GM18502 (cell line): ENCODE results near the gene NDUFAB1.
"Not testable (repeated sequence)": the region's sequence is repeated elsewhere in the genome, so short reads cannot be mapped to it uniquely, and the experiment has no call there.

ENCODE experiments used
- ATAC-seq: cut with Tn5 transposase; IDR thresholded peaks from one replicate; pipeline ENCODE4 v1.9.1; 2021; ENCODE audit warnings: mild to moderate bottlenecking; ENCODE audit not compliant: unreplicated experiment, poor library complexity

Gene NDUFAB1

DNA sequence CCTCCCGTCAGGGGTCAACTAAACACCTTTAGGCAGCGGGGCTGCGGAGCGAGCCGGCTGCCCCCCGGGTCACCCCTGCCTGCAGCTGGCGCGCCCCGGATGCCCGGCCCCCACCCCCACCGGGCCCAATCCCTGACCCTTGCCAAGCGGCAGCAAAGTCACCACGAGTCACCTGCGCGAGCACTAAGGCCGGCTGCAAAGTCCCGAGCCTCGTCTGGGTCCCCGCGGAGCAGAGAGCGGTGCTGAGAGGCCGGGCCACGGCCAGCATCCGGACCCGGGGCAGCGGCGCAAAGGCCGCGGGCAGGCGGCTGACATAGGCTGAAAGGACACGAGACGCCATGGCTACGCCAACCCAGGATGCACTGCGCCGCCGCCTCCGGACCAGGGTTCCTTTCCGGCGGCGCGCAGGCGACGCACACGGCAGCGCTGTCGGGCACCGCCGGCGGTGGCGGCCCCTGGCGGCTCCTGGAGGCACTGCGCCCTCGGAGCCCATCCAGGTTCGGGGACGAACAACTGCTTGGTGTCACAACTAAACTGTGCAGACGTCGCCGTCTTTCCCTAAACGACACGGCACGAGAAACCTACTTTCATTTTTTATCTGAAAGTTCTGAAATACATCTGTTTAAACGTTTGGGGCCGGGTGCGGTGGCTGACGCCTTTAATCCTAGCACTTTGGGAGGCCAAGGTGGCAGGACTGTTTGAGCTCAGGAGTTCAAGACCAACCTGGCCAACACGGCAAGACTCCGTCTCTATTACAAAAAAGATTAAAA is at the start of gene NDUFAB1:
TSS of gene NDUFAB1 (minus strand) at position 366 of the 770 bp plus-strand sequence. CDS start at position 340, 26 bp downstream.
- peak; percentile 91 for ATAC-seq

DNA sequence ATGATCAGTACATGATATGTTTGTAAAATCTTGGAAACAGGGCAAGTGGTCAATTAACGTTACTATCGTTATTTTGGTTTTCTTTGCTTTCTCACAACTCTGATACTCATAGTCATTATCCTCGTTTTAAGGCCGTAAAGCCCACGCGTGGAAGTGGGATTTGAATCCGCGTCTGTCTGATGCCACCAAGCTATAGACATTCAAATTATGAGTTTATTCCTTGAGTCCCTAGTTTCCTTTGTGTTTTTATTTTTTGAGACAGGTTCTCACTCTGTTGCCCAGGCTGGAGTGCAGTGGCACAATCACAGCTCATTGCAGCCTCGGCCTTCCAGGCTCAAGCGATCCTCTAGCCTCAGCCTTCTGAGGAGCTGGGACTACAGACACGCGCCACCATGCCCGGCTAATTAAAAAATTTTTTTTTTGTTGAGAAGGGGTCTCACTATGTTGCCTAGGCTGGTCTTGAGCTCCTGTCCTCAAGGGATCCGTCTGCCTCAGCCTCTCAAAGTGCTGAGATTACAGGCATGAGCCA is 46.2 kb upstream of the NDUFAB1 start:
- no peak for ATAC-seq

DNA sequence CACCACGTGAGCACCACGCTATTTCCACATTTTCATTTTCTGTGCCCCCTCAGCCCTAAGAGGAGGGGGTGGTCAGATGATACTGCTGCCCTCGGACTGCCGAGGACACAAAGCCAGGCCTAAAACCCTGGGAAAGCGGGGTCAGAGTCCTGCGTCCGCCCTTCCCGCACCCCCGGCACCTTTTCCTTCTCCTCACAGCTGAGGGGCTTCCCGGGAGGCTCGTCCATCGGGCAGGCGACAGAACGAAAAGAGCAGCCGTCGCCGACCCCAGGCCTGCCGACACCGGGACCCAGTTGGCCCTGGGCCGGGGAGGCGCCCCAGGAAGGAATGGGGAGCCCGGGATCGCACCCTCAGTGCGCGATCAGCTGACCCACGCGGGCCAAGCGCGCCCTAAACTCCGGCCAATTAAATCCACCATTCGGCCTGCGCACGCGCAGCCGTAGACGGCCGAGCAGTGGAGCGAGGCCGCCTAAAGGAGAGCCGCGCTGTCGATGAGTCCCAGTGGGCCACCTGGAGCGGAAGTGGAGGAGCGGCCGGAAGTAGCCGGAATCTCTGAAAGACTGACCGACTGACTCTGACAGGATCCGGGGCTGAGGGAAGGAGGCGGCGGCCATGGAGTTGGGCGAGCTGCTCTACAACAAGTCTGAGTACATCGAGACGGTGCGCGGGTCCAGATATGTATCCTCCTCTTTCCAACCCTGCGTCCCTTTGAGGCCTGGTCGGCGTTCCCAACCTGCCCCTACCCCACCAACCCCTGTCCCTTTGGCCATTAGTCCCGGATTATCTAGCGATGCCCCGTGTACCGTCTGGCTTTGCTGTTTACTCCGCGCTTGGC is 45.0 kb upstream of the NDUFAB1 start, which contains the start of the genes DCTN5 and PALB2:
TSS of gene DCTN5 (plus strand) at position 536 of the 835 bp plus-strand sequence. CDS start at position 613, 77 bp downstream.
TSS of gene PALB2 (minus strand) at position 380 of the 835 bp plus-strand sequence. CDS start at position 227, 153 bp downstream.
- peak; percentile 98 for ATAC-seq

DNA sequence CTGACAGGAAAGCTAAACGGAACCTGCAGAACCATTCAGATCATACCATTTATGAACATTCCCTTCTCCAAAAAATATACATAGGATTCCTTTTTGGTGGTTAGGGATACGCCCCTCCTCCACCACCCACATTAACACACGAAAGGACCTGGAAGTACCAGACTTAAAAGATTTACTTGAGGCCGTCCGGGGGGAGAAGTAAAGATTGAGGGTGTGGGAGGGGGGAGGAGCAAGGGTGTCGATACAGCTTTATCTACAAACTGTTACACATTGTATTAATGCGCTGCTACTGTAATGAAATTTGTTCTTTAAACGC is 44.5 kb upstream of the NDUFAB1 start:
- no peak for ATAC-seq

DNA sequence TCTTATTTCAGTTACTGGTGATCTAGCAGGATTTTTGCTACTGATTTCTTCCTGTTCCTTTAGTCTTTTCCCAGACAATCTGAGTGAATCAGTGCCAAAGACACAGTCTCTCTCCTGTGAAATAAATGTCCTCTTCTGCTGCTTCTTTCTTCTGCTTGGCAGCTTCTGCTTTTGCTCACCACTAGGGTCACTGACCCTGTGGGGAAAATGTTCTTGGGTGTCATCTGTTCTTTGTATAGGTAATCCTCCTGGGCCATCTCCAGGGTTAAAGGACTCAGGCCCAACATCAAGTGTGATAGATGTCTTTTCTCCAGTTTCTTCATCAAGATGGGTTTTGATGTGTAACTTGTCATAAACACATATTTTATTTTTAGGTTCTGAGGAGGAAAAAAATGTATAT is 39.8 kb upstream of the NDUFAB1 start:
- ATAC-seq, result no peak

DNA sequence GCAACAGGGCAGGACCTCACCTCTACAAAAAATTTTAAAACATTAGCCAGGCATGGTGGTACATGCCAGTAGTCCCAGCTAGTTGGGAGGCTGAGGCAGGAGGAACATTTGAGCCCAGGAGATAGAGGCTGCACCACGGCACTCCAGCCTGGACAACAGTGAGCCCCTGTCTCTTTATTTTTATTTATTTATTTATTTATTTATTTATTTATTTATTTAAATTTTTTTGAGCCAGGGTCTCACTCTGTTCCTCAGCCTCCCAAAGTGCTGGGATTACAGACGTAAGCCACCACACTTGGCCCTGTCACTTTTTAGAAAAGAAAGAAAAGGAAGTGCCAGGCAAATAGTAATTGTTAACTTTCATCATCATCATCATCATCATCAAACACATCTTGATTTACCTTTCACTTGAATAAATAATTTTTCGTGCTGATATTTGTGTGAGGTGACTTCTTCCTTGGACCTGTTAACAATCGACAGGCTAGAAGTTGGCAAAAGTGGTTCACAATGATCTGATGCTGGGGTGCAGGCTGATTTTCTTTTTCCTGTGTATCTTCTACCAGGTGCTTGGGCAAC is 38.4 kb upstream of the NDUFAB1 start:
- no peak for ATAC-seq

DNA sequence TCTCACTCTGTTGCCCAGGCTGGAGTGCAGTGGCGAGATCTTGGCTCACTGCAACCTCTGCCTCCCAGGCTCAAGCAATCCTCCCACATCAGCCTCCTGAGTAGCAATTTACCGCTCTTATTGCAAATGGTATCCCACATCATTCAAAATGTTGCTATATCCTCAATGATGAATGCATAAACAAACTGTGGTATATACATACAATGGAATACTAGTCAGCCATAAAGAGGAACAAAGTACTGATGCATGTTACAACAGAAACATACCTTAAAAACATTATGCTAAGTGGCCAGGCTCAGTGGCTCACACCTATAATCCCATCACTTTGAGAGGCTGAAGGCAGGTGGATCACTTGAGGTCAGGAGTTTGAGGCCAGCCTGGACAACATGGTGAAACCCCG is 35.8 kb upstream of the NDUFAB1 start:
- ATAC-seq, result not testable (repeated sequence)

DNA sequence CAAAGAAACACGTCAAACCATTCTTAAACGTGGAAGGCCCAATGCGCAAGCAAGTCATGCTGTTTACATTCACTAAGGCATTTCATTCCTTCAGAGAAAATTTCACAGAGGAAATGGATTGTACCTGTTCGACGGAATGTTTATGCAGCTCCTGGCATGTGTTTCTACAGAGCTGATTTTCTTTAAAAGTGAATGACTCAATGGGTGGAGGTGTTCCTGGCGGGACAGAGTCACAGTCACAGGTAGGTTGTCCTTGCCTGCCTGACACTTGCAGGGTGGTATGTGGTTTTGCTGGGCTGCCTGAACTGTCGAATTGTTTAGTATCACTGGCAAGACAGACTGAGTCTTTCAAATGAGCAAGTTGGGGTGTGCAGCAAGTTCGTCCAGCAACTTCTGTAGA is 33.4 kb upstream of the NDUFAB1 start:
- no peak for ATAC-seq

DNA sequence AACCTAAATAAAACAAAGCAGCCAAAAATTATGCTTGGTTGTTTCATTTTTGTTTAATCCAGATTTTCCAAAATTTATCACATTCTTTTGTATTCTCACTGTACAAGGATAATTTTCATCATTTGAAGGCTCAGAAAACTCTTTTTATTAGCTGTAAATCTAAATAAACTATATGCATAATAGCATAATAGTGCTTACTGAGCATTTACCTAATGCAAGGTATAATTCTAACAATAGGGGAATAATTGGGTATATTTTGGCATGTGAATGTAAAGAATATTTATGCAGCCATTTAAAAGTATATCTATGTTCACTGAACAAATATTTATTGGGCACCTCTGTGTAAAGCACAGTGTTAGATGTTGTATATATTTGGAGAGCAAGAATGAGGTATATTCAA is 28.0 kb upstream of the NDUFAB1 start:
- ATAC-seq, result no peak

DNA sequence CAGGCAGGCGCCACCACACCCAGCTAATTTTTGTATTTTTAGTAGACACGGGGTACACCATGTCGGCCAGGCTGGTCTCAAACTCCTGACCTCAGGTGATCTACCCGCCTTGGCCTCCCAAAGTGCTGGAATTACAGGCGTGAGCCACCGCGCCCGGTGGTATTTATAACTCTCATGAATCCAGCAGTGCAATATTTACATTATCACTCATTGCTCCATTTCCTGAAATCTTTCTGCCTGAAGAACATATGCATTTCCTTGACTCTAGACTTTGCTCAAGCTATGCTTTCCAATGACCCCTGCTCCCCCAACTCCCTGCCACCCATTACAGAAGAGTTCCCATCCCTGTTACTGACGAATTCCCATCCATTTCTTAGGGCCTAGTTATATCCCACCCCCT is 19.7 kb upstream of the NDUFAB1 start:
- no peak for ATAC-seq

DNA sequence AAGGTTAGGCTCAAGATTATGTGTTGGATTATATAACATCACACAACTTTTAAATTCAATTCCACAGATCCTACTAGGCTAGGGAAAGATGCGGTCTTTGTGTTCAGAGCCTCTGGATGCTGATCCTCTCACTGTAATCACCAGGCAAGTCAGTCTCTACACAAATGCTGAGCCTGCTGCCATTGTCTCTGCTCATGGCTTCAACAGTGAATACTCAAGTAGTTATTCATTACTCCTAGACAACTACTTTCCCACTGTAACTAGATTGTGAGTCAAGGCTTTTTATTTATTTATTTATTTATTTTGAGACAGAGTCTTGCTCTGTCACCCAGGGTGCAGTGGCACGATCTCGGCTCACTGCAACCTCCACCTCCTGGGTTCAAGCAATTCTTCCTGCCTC is 15.8 kb upstream of the NDUFAB1 start:
- ATAC-seq, result no peak

DNA sequence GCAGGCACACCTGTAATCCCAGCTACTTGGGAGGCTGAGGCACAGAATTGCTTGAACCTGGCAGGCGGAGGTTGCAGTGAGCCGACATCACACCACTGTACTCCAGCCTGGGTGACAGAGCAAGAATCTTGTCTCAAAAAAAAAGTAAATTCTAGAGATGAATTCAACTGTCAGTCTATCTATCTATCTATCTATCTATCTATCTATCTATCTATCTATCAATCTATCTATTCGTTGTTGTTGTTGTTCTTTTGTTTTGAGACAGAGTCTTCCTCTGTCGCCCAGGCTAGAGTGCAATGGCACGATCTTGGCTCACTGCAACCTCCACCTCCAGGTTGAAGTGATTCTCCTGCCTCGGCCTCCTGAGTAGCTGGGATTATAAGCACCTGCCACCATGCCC is 14.8 kb upstream of the NDUFAB1 start:
- not testable (repeated sequence) for ATAC-seq

DNA sequence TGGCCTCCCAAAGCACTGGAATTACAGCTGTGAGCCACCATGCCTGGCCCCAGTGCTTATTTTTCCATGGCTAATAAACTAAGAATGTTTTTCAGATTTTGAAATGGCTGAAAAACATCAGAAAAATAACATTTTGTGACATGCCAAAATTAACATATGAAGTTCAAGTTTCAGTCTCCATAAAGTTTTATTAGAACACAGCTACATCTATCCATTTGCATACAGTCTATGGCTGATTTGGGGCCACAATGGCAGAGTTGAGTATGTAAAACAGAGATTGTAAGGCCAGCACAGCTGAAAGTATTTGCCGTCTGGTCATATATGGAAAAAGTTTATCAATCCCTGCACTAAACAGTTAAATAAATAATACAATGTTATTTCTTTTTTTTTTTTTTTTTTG is 13.8 kb upstream of the NDUFAB1 start:
- ATAC-seq, result no peak

DNA sequence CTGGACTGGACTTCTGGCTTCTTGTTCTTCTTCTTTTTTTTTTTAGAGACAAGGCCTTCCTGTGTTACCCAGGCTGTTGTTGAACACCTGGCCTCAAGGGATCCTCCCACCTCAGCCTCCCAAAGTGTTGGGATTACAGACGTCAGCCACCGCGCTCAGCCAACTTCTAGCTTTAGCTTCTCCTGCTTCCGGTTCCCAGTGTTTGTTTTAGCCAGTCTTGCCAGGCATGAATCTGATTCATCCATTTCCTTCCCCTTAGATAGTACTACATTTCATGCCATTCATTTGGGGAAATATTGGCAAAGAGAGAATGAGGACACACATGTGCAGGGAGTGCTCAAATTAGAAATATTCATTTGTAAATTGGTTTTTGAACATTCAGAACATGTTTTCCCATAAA is 12.1 kb upstream of the NDUFAB1 start:
- ATAC-seq, result no peak

DNA sequence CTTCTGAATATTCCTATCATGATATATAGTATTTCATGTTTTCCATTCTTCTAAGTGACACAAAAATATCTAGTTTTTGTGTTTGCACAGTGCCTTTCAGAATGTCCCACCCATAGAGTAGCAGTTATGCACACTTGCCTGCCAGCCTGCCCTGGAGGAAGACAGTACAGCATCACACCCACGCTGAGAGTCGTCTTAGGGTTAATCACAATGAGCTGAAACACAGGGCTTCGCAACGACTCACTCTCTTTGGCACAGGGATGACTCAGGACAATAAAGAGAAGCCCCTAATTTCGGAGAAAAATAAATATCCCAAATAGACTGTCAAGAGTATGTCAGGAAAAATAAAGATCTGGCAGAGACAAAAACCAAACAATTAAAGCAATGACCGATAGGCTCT is 11.6 kb upstream of the NDUFAB1 start:
- no peak for ATAC-seq

DNA sequence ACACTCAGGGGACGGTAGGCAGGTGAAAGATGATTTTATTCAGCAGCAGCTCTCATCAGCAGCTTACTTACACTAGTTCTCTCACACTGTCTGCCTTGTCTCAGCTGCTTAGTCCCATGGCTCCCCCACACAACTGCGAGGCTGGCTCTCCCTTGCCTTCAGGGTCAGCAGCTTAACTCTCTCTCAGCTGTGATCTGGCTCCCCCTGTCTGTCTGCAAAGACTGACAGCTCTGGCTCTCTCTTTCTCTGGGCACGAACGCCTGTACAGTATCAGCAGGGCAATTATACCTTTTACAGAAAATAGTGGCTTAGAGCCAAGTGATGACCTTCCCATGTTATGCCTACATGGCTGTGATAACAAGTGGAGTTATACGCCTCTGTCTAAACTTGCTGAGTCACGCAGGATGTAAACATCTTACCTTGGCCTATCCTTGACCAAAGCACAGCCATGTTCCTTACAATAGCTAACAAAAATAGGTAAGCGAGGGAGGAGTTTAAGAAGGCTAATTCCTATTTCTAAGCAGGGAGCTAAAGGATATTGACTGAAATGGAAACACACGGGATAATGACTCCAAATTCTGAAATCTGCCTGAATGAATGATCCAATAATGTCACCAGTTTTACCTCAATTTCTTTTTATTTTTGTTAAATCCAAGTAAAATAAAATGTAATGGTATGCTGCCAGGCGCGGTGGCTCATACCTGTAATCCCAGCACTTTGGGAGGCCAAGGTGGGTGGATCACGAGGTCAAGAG is 1.1 kb upstream of the NDUFAB1 start:
- ATAC-seq, result no peak

DNA sequence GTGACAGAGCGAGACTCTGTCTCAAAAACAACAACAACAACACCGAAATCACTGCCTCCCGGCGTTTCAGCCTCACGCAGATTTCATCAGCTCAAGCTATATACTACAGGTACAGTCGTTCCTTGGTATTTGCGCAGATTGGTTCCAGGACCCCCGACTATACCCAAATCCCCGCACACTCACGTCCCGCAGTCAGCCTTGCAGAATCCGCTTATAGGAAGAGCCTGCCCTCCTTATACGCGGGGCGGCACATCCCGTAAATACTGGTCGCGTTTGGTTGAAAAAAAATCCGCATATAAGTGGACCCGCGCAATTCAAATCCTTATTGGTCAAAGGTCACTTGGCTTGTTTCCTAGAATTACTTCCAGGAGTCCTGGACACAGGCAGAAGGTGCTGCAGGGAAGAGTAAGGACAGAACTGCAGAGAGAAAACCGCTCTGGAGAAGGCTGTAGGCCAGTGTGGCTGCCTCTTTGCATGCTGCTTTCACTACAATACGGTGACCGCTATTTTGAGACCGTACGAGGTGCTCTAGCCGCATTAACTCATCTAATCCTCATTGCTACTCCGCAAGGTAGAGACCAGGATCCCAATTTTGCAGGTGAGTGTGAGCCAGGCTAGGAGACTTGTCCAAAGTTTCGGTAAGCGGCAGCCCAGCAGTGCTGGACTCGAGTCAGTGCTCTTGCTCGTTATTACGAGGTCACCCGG is 718 bp downstream of the NDUFAB1 start:
- ATAC-seq, result peak; percentile 8

DNA sequence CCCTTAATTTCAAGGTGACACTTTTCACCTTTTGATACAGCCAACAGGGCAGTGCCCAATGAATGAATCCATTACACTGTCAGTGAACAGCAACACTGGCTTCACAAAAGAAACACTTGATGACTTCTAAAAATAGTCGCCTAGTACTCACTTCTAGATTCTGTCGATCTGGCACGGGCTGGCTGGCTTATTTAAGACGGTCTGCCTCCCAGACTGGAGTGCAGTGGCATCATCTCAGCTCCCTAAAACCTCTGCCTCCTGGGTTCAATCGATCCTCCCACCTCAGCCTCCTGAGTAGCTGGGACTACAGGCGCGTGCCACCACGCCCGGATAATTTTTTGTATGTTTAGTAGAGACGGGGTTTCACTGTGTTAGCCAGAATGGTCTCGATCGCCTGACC is 1.9 kb downstream of the NDUFAB1 start:
- ATAC-seq, result no peak

DNA sequence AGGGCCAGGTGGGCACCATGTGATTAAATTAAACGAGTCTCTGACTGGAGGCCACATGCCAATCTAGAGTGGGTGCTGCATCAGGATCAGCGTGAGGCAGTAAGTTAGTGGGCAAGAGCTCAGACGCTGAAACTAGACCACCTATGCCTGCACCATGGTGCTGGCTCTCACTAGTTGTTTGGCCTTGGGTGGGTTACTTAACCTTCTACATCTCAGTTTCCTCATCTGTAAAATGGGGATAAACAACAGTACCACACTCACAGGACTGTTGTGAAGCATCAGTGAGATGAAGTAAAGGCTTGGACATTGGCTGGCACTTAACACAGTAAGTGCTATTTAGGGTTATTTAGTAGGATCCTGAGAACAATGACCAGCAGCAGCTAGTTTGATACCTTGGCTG is 5.9 kb downstream of the NDUFAB1 start:
- ATAC-seq, result no peak

DNA sequence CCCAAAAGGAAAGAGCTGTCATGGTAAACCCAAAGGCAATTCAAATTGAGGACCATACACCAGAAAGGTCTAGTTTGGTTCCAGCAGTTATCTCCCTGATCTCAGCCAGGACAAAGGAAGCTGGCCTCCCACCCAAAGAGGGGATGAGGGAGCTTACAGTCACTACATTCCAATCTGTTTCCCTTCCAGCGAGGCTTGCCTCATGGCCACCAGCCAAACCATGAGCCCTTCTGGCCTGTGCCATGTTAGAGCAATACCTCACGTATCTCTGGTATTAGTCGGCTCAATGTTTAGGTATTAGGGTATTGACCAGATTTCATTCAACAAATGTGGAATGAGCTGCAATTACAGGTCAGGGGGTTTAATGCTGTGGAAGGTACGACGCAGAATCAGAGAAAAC is 8.4 kb downstream of the NDUFAB1 start:
- no peak for ATAC-seq
